OCI-LY3 (cell line): Measurements from ENCODE around the gene OR8D2.

Experiments used
- CTCF ChIP-seq: fragments of 200-600, 300-600 bp; sonication (generic); IDR thresholded peaks from 2 replicates; pipeline ENCODE4 v1.5.1; 2014; ENCODE audit warnings: antibody characterized with exemption, low read length, low read depth
- EZH2phosphoT487 ChIP-seq: fragments of 200-600 bp; shearing (Covaris generic); IDR thresholded peaks from 2 replicates; pipeline ENCODE4 v1.6.1; 2018; ENCODE audit warnings: antibody characterized with exemption, mixed run types, low read depth

- TF ChIP-seq EZH2phosphoT487 (no peak), CTCF (no peak)
Measured at GRCh38 chr11:124344346-124344745, 24.3 kb upstream of the OR8D2 start.
